ENCODE results near the gene BRDT. TPM values are rescaled to one million over a fixed set of nuclear protein-coding genes. Genes with fewer than 3 reads are reported as not detected.

BRDT gene
- total and polyA plus RNA-seq, 3 donors from 2014 or later, result 70.8 to 141 (median 97.4) TPM

- Histone ChIP-seq H3K36me3 (ENCODE audit: low read depth, missing control alignments) (no peaks in the 10 kb centered on the region), H3K4me1 (no peaks in the 10 kb centered on the region), H3K9me3 (no peaks in the 10 kb centered on the region), H3K27me3 (no peaks in the 10 kb centered on the region), H3K4me3 (no peak overlapping the region), H3K27ac (no peak overlapping the region)
- WGBS, 2 donors, result 92 to 93% methylated on average over 3 of the region's 3 CpGs
- DNase-seq, result no peak
- intact Hi-C loops (cut with DNase I; ENCODE audit: low total_unique reads), result no loop called here
- TF ChIP-seq POLR2A (IDR thresholded peaks at IDR 0.05) (no peak), CTCF (IDR thresholded peaks at IDR 0.05) (no peak)
Observed at GRCh38 chr1:91944087-91944486, 5.1 kb upstream of the BRDT start.

- Histone ChIP-seq H3K36me3 (ENCODE audit: low read depth, missing control alignments) (no peaks in the 10 kb centered on the region), H3K27me3 (no peaks in the 10 kb centered on the region), H3K4me1 (no peaks in the 10 kb centered on the region), H3K27ac (no peak overlapping the region), H3K4me3 (no peak overlapping the region), H3K9me3 (no peaks in the 10 kb centered on the region)
- intact Hi-C loops (cut with DNase I; ENCODE audit: low total_unique reads), result no loop called here
- no peak for DNase-seq
- 45 to 56% methylated on average over 4 of the region's 4 CpGs for WGBS, 2 donors
- TF ChIP-seq POLR2A (IDR thresholded peaks at IDR 0.05) (no peak), CTCF (IDR thresholded peaks at IDR 0.05) (no peak)
Observed at GRCh38 chr1:91948097-91948496, 1.1 kb upstream of the BRDT start.

- H3K9me3 ChIP-seq, result no peaks in the 10 kb centered on the region
- H3K4me3 ChIP-seq, result peak overlapping the region; percentile 45 to 46
- 58 to 64% methylated on average over 26 to 29 of the region's 29 CpGs for WGBS, 2 donors
- TF ChIP-seq POLR2A (IDR thresholded peaks at IDR 0.05) (no peak), CTCF (IDR thresholded peaks at IDR 0.05) (no peak)
- peak; percentile 84 for DNase-seq
- intact Hi-C loops (cut with DNase I; ENCODE audit: low total_unique reads), result no loop called here
- H3K27me3 ChIP-seq, result no peaks in the 10 kb centered on the region
- H3K36me3 ChIP-seq (ENCODE audit: low read depth, missing control alignments), result no peaks in the 10 kb centered on the region
- H3K4me1 ChIP-seq, result no peaks in the 10 kb centered on the region
- peak overlapping the region in 1 of 2 donors; percentile 14 for H3K27ac ChIP-seq
Observed at GRCh38 chr1:91948501-91949355, 473 bp upstream of the BRDT start.

- no peak for DNase-seq
- Histone ChIP-seq H3K36me3 (ENCODE audit: low read depth, missing control alignments) (no peaks in the 10 kb centered on the region), H3K27ac (no peak overlapping the region), H3K27me3 (no peaks in the 10 kb centered on the region), H3K9me3 (no peaks in the 10 kb centered on the region), H3K4me3 (no peak overlapping the region), H3K4me1 (no peaks in the 10 kb centered on the region)
- 67 to 74% methylated on average over 2 of the region's 2 CpGs for WGBS, 2 donors
- intact Hi-C loops (cut with DNase I; ENCODE audit: low total_unique reads), result no loop called here
- TF ChIP-seq CTCF (IDR thresholded peaks at IDR 0.05) (no peak), POLR2A (IDR thresholded peaks at IDR 0.05) (no peak)
Observed at GRCh38 chr1:91952187-91952586, 3.0 kb downstream of the BRDT start.

- intact Hi-C loops (cut with DNase I; ENCODE audit: low total_unique reads), result no loop called here
- H3K4me1 ChIP-seq, result no peaks in the 10 kb centered on the region
- no peak overlapping the region for H3K27ac ChIP-seq
- H3K27me3 ChIP-seq, result no peaks in the 10 kb centered on the region
- no peaks in the 10 kb centered on the region for H3K9me3 ChIP-seq
- H3K4me3 ChIP-seq, result no peak overlapping the region
- 86 to 92% methylated on average over 5 of the region's 5 CpGs for WGBS, 2 donors
- no peak for DNase-seq
- TF ChIP-seq POLR2A (IDR thresholded peaks at IDR 0.05), result no peak
- no peak for TF ChIP-seq CTCF (IDR thresholded peaks at IDR 0.05)
- H3K36me3 ChIP-seq (ENCODE audit: low read depth, missing control alignments), result no peaks in the 10 kb centered on the region
Observed at GRCh38 chr1:91958926-91959325, 9.7 kb downstream of the BRDT start.

Measured in testis (tissue), 3 donors.